ENCODE results near the gene ANKLE1.
A peak's percentile ranks its signal among the peaks of the same experiment; 100 is the strongest.
"Not testable (repeated sequence)": the region's sequence is repeated elsewhere in the genome, so short reads cannot be mapped to it uniquely, and the experiment has no call there.

Gene ANKLE1

DNA sequence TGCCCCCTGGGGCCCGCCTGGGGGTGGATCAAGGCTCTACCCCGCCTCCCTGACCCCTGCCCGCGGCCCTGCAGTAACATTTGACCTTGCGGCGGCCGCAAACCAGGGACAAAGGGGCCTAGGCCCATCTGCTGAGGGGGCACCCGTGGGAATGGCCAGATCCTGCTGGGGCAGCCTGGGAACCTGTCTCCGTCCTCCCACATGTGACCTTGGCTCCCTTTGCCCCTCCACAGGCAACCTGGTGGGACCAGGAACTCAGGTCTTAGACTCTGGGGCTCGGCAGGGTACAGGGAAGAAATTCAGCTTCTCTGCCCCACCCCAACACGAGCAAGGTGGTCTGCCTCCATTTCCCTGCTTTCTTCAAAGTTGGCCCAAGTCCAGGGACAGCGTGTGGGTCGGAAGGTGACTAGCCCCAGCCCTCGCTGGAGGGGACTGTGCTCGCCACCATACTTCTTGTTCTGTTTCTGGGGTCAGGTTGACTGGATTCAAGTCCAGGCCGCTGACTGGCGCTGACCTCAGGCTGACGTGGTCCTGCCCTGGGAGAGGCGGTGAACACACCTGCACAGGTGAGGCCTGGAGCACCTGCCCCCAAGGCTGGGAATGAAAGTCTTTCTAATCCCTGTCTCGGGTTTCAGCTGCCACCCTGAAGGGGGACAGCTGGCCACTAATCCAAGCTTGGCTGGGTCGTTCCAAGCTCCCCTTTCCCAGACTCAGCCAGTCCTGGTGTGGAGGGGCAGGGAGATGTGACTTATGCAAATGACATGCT, 33.5 kb upstream of the ANKLE1 start:
- DNase-seq: no peak

DNA sequence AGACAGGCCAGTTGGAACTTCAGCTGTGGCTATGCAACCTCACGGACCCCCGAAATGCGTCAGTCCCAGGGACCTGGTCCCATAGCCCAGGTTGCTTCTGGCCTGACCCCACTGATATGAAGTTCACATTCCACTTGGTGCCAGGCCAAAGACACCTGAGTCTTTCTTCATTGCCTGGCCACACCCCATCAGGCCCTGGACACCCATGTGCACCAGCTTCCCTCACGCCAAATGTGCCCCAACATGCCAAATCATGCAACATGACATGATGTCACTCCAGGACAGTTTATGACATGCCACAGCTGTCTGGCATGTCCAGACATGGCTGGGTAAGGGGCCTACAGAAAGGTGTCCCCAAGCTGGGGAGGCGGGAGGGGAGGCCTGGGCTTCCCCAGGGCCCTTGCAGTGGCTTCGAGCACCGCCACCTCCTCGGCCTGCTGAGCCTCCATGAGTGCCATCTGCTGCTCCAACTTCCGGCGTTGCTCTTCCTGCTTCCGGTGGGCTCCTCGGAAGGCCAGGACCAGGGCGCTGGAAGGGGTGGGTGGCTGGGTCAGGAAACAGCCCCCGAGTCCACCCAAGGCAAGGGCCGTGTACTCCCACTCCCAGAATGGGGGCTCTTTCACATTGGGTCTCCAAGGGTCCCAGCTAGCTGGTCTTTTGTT, 31.7 kb upstream of the ANKLE1 start:
- DNase-seq: no peak

DNA sequence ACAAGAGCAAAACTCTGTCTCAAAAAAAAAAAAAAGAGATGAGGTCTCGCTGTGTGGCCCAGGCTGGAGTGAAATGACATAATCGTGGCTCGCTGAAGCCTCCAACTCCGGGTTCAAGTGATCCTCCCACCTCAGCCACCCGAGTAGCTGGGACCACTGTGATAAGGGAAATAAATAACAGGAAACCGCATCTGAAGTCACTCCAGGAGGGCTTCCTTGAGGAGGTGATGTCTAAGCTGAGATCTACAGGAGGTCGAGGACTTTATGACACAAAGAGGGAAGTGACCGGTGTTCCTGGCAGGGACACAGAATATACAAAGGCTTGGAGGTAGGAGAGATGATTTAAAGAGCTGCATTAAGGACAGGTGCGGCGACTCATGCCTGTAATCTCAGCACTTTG, 27.1 kb upstream of the ANKLE1 start:
- DNase-seq: no peak

DNA sequence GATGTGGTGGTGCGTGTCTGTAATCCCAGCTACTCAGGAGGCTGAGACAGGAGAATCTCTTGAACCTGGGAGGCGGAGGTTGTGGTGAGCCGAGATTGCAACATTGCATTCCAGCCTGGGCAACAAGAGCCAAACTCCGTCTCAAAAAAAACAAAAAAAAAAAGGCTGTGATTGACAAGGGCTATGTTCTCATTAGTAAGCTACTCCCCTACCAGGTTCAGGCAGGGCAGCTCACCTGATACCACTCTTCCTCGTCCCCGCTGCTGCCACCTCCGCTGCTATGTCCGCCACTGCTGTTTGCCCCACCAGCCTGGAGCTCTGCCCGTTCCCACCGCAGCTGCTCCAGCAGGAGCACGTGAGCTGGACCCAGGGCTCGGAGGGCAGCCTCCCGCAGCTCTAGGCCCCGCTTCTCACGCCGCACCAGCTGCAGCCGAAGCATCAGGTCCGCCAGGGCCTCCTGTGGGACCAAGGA, 26.5 kb upstream of the ANKLE1 start:
- no peak for DNase-seq

DNA sequence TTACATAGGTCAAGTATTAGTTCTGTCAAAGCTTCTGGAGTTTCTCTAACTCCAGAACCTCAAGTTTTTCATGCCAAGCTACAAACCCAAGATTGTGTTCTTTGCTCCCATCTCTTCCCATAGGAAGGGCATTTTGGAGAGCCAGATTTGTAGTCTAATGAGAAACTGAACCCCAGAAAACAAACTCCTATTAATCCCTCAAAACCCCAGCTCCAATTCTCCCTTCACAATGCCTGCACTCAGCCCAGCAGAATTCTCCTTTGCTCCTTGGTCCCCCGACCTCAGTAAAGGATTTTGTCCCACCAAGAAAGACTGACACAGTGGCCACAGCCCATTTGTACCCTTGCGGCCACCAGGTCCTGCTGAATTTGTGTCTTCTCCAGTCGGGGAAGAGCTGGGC, 25.6 kb upstream of the ANKLE1 start:
- no peak for DNase-seq

DNA sequence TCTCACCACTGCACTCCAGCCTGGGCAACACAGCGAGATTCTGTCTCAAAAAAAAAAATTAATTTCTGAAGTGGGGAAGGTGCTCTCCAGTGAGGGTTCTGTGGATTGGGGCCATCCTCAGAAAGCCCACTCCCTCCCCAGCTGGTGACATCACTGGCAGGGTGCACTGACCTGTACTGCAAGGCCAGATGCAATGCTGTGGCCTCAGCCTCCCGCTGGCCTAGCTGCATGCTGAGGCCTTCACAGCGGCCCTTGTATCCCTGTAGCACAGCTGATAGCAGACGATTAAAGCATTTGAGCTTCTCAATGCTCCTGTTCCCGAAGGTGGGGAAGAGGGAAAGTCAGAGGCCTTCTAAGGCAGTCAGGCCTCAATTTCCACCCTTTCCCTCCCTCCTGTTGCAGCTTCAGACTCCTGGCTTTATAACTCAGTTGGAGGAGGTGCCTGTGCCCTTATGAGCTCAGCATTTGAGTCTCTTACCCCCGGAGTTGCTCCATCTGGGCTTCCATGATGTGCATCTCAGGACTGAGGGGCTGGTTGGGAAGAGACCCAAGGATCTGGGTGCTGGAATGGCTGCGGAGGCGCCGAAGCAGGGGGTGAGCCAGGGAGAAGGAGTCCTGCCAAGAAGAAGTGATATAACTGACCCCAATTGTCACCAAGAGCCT, 22.5 kb upstream of the ANKLE1 start:
- no peak for DNase-seq

DNA sequence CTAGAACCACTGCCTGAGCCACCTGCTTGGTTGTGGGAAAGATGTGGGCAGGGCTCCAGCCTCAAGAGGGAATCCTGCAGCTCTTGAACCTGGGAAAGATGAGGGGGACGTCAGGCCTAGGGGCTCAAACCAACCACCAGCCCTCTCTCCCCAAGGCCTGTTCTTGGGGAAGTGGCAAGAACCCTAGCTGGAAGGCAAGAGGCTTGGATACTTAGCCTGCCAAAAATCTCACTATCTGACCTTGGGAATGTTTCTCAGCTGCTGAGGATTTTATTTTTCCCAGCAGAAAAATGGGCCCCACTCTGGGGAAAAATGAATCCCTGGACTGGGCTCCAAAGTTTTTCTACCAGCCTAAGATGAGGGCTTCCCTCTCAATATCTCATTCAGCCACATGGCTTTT, 21.8 kb upstream of the ANKLE1 start:
- no peak for DNase-seq

DNA sequence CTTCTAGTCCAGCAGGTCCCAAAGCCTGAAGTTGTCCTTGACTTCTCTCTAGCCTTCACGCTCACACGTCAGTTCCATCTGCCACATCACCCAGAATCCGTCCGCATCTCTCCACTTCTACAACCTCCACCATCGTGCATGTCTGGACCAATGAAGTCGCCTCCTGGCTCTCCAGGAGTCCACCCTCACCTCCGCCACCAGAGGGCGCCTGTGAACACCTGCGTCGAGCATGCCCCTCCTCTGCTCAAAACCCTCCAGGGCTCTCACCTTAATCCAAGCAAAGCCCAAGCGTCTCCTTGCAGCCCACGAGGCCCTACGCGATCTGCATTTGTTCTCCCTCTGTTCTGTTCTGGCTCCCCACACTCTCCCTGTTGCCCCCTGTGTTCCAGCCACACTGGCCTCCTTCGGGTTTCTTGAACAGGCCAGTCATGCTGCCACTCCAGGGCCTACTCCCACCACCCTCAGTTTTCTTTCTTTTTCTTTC, 20.8 kb upstream of the ANKLE1 start:
- DNase-seq: peak; percentile 75

DNA sequence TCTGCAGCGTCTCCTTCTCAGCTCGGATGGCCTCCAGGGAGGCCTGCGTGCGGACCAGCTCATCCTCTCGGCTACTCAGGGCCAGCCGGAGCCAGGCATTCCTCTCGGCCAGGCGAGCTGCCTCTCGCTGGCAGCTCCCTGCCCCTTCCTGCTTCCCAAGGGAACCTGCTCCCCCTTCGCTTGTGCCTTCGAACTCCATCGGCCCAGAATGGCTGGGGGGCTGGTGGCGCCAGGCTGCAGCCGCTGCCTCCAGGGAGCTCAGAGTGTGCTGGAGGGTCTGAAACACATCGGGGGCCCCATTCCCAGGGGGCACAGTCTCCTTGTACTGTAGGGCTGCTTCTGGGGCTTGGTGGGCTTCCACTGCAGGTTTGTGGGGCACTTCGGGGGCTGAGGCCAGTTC, 19.1 kb upstream of the ANKLE1 start:
- DNase-seq: no peak

DNA sequence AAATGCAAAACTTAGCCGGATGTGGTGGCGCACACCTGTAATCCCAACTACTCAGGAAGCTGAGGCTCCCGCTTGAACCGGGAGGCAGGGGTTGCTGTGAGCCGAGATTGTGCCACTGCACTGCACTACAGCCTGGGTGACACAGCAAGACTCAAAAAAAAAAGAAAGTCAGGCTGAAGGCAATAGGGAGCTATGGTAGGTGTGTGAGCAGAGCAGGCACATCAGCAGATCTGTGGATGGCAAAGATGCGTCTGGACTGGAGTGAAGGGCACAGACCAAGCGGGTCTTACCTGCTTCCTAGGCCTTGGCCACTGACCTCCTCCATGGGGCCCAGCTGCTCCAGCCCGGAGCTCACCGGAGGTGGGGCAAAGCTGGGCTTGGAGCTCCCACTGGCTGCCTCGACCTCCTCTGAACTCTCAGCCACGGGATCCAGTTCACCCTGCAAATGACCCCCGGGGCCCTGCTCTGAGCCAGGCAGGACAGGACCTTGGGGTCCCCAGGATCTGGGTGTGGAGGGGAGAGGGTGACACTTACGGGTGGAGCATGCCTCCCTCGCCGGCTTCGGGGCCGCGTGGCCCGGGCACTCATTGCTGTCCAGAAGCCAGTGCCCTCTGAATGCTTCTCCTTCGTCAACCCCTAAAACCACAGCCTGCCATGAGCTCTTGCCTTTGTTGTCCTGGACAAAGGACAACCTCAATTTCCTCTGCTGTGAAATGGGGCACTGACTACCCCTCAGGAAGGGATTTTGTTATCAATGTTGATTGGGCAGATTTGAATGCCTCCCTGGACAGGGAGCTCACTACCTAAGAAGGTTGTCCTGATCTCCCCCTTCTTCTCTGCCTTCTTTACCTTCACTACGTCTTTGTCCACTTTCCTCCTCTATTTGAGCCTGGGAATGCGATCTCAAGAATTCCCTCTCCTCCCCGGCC, 17.7 kb upstream of the ANKLE1 start:
- no peak for DNase-seq

DNA sequence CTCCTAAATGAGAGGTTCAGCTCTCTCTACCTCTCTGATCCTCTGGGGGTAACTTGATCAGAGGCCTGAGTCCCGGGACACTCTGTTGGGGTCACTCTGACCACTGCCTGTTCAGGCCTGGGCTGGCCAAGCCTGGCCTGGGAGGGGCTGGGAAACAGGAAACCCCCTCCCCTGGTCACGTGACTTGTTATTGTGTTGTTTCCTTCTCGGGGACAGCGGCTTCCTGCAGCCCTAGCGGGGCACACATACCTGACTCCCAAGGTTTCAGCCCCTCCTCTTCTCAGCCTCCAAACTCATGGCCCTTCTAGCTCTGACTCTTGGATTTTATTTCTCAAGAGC, 17.1 kb upstream of the ANKLE1 start, which contains the start of gene USHBP1:
TSS of gene USHBP1 (minus strand) at position 105 of the 339 bp plus-strand sequence. CDS start 446 bp downstream, outside the sequence.
- DNase-seq: no peak

DNA sequence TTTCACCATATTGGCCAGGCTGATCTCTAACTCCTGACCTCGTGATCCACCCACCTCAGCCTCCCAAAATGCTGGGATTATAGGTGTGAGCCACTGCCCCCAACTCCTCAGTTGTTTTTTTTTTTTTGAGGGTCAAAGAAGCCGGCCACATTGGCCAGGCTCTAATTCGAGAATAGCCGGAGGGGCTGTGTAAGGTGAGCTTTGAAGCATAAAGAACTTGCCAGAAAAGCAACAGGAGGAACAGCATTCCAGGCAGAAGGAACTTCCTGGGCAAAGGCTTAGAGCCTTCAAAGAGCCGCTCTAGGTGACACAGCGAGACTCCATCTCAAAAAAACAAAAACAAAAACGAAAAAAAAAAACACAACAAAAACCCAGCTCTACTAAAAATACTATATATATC, 15.7 kb upstream of the ANKLE1 start:
- no peak for DNase-seq

DNA sequence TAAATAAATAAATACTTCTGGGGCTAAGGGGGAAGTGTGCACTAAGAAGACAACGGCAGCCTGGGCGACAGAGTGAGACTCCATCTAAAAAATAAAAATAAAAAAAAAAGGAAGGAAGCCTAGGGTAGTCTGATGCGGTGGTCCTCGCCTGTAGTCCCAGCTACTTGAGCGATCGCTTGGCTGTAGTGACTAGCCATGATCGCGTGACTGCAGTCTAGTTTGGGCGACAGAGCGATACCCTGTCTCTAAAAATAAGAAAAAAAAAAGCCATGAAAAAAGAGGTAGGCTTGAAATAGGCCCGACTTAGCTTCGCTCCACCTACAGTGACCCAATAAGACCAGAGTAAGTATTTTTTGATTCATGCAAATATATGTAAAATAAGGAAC, 15.1 kb upstream of the ANKLE1 start:
- no peak for DNase-seq

DNA sequence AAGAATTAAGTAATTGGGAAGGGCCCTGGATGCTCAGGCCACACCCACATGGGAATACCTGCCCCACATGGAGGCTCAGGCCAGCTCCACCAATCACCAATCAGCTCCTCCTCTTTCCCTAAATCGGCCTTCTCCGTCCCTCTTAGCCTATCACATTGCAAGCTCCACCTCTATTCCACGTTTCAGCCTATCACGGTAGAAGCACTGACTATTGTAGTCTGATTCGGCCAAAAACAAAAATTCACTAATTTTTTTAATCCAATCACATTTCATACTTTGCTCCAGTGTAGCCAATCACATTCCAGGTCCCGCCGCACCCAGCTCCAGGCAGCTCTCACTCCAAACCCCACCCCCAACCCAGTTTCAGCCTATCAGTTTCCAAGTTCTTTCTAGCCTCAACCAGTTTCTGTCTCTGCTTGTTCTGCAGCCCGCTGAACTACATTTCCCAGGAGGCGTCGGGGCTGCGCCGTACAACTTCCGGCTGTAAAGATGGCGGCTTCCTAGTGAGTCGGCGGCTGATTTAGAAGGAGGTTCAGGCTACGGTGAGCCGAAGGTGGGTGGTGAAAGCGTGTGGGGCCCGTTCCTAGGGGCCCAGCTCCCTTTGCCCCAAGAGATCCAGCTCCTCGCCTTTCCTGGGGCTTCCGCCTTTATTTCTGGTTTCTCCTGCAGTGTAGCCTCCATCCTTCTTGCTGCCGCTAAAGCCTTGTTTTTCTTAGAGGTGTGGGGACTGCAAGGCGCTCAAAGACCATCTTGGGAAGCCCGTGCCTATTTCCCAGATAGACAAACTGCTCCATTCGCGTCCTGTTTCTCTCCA, 14.5 kb upstream of the ANKLE1 start, which contains the start of gene BABAM1:
TSS of gene BABAM1 (plus strand) at position 469 of the 814 bp plus-strand sequence. CDS start 1,364 bp downstream, outside the sequence.
- DNase-seq: peak; percentile 98

DNA sequence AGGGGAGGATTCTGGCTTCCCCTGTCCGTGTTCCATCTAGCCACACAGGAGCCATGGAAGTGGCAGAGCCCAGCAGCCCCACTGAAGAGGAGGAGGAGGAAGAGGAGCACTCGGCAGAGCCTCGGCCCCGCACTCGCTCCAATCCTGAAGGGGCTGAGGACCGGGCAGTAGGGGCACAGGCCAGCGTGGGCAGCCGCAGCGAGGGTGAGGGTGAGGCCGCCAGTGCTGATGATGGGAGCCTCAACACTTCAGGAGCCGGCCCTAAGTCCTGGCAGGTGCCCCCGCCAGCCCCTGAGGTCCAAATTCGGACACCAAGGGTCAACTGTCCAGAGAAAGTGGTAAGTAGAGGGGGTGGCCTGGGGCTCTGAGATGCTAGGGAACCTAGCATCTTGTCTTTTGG, 12.9 kb upstream of the ANKLE1 start:
- DNase-seq: no peak

DNA sequence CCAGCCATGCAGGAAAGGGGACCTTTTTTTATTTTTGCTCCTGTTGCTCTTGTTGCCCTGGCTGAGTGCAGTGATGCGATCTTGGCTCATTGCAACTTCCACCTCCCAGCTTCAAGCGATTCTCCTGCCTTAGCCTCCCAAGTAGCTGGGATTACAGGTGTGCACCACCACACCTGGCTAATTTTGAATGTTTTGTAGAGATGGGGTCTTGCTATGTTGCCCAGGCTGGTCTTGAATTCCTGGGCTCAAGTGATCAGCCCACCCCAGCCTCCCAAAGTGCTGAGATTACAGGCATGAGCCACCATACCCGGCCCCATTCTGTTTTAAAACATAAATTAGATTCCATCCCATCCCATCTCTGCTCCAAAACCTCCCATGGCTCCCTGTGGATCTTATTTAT, 6.8 kb upstream of the ANKLE1 start:
- not testable (repeated sequence) for DNase-seq

DNA sequence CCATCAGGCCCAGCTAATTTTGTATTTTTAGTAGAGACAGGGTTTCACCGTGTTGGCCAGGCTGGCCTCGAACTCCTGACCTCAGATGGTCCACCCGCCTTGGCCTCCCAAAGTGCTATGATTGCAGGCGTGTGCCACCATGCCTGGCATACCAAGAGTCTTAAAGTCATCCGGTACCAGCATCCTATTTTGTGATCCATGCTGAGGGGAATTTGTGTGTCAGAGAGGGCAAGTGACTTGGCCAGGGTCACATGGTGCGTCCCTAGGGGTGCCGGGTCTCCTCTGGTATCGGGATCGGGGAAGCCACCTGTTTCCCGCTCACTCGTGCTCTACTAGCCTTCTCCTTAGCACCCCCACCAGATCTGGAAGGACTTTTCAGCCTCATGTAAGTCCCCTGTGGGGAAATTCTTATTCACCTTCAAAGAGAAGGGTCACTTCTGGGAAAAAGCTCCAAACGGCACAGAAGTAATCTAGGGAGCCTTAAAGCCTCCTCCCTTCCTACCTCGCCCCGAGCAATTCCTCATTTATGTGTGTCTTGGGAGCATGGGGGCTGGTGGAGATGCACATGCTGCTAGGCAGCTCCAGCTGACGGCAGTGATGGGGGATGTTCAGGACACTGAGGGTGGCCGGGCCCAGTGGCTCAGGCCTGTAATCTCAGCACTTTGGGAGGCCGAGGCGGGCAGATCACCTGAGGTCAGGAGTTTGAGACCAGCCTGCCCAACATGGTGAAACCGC, 6.1 kb upstream of the ANKLE1 start:
- no peak for DNase-seq

DNA sequence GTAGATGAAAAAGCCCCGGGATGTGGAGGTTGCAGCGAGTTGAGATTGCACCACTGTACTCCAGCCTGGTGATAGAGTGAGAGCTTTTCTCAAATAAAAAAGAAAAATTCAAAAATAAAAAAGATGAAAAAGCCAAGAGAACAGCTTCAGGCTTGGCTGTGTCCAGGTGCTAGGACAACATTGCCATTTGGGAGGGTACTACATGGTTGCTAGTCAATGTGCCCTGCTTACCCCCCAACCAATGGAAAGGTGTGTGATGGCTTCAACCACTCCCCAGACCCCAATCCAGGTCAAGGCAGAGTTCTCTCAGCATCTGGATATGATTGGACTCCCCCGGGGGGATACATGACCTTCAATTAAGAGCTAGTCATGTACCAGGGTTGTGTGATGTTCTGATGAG, 2.3 kb upstream of the ANKLE1 start:
- no peak for DNase-seq

DNA sequence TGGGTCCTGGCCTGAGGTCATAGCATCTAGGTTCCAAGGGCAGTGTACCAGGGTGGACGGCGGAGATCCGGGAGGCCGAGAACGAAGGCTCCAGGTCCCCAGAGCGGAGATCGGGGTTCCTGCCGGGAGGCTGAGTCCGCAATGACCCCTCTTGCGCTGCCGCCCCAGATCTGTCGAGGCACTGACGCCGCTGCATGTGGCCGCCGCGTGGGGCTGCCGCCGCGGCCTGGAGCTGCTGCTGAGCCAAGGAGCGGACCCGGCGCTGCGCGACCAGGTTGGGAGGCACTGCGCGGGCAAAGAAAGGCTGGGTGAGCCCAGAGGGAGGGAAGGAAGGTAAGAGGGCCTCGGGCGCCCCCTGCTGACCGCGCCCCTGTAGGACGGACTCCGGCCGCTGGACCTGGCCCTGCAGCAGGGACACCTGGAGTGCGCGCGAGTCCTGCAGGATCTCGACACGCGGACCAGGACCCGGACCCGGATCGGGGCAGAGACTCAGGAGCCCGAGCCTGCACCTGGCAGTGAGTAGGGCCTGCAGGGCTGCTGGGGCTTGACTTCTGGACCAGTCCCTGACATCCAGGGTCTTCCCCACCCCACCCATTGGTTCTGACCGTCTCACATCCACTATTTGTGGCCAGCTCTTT, 906 bp downstream of the ANKLE1 start:
- peak; percentile 64 for DNase-seq

DNA sequence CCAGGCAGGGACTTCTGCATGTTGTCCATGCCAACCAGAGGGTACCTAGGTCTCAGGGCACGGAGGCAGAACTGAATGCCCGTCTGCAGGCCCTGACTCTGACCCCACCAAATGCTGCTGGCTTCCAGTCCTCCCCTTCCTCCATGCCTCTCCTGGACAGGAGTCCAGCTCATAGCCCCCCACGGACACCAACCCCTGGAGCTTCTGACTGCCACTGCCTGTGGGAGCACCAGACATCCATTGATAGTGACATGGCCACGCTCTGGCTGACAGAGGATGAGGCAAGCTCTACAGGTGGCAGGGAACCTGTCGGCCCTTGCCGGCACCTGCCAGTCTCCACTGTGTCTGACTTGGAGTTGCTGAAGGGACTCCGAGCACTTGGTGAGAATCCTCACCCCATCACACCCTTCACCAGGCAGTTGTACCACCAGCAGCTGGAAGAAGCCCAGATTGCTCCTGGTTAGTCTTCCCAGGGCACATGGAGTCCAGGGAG, 1.8 kb downstream of the ANKLE1 start:
- no peak for DNase-seq
